Astrocyte (in vitro differentiated cells and primary cell): ENCODE measurements around the gene CALD1. TPM values are rescaled to one million over a fixed set of nuclear protein-coding genes. Genes with fewer than 3 reads are reported as not detected.

ENCODE experiments used
- DNase-seq: peaks from one replicate; pipeline ENCODE4 v3.0.0-alpha.2; 2010; ENCODE audit warnings: low read depth
- FAIRE-seq: peaks from 2 replicates; lab custom pipeline; 2011; peaks lifted over from hg19 to GRCh38; lab: Jason Lieb, UNC
- H2AFZ ChIP-seq: 2 replicates; pipeline ENCODE4 v1.6.0; 2012; ENCODE audit warnings: low read depth, low read length, inconsistent platforms
- H3K27ac ChIP-seq: 2 replicates; pipeline ENCODE4 v1.5.1; 2011; ENCODE audit warnings: low read depth, low read length, inconsistent platforms
- H3K27me3 ChIP-seq: 2 replicates; pipeline ENCODE4 v1.6.0; 2011; ENCODE audit warnings: low read length, inconsistent platforms; ENCODE audit not compliant: insufficient read depth
- H3K36me3 ChIP-seq: 2 replicates; pipeline ENCODE4 v1.5.1; 2011; ENCODE audit warnings: low read length, inconsistent platforms; ENCODE audit not compliant: insufficient read depth
- H3K4me1 ChIP-seq: 2 replicates; pipeline ENCODE4 v1.5.1; 2011; ENCODE audit warnings: low read length, inconsistent platforms; ENCODE audit not compliant: insufficient read depth
- H3K4me2 ChIP-seq: 2 replicates; pipeline ENCODE4 v1.6.0; 2012; ENCODE audit warnings: low read length, inconsistent platforms
- H3K4me3 ChIP-seq: 2 replicates; pipeline ENCODE4 v1.5.1; 2011; ENCODE audit warnings: low read depth, mild to moderate bottlenecking, low read length, inconsistent platforms; ENCODE audit not compliant: insufficient read depth
- H3K79me2 ChIP-seq: 2 replicates; pipeline ENCODE4 v1.6.0; 2012; ENCODE audit warnings: mild to moderate bottlenecking, low read length, inconsistent platforms; ENCODE audit not compliant: insufficient read depth
- H3K9ac ChIP-seq: 2 replicates; pipeline ENCODE4 v1.6.0; 2012; ENCODE audit warnings: mild to moderate bottlenecking, low read length, inconsistent platforms
- H3K9me3 ChIP-seq: 2 replicates; pipeline ENCODE4 v1.5.1; 2012; ENCODE audit warnings: low read depth, mild to moderate bottlenecking, low read length, inconsistent platforms; ENCODE audit not compliant: insufficient read depth
- H4K20me1 ChIP-seq: 2 replicates; pipeline ENCODE4 v1.6.0; 2012; ENCODE audit warnings: low read length, inconsistent platforms; ENCODE audit not compliant: insufficient read depth
- H3K27ac Mint-ChIP-seq: one replicate; pipeline ENCODE4 v1.8.0; 2021; ENCODE audit warnings: mild to moderate bottlenecking, mixed read lengths; ENCODE audit not compliant: unreplicated experiment
- H3K27me3 Mint-ChIP-seq: one replicate; pipeline ENCODE4 v1.8.0; 2021; ENCODE audit warnings: low read depth, mixed read lengths; ENCODE audit not compliant: unreplicated experiment
- H3K36me3 Mint-ChIP-seq: one replicate; pipeline ENCODE4 v1.8.0; 2021; ENCODE audit warnings: low read depth, mixed read lengths; ENCODE audit not compliant: unreplicated experiment
- H3K4me1 Mint-ChIP-seq: one replicate; pipeline ENCODE4 v1.8.0; 2021; ENCODE audit warnings: low read depth, mixed read lengths; ENCODE audit not compliant: unreplicated experiment
- H3K4me3 Mint-ChIP-seq: one replicate; pipeline ENCODE4 v1.8.0; 2021; ENCODE audit warnings: mild to moderate bottlenecking, moderate library complexity, mixed read lengths; ENCODE audit not compliant: unreplicated experiment
- H3K9me3 Mint-ChIP-seq: one replicate; pipeline ENCODE4 v1.8.0; 2021; ENCODE audit warnings: mild to moderate bottlenecking, mixed read lengths; ENCODE audit not compliant: unreplicated experiment
- CTCF ChIP-seq: IDR thresholded peaks from 2 replicates; pipeline ENCODE4 v1.5.1; 2011; ENCODE audit warnings: low read depth, mild to moderate bottlenecking, inconsistent platforms, low read length, moderate library complexity; ENCODE audit not compliant: insufficient read depth
- EZH2 ChIP-seq: IDR thresholded peaks from 2 replicates; pipeline ENCODE4 v1.6.1; 2012; ENCODE audit warnings: mild to moderate bottlenecking, low read length, inconsistent platforms; ENCODE audit not compliant: insufficient read depth
- total RNA-seq: library from RNA; stranded (reverse); gene quantifications from 2 replicates; pipeline ENCODE4 v1.2.1, GENCODE V29; 2021

CALD1 gene
- total RNA-seq, 1 donor from 2014 or later: 1,872 TPM

GRCh38 chr7:134847851-134848588, 68.6 kb downstream of the CALD1 start:
- Mint-ChIP-seq H3K27me3 (no peaks in the 10 kb centered on the region), H3K4me1 (peaks cover 78% of the 10 kb centered on the region), H3K9me3 (no peaks in the 10 kb centered on the region), H3K27ac (peak overlapping the region; percentile 75), H3K36me3 (peaks cover 46% of the 10 kb centered on the region), H3K4me3 (no peak overlapping the region)
- TF ChIP-seq EZH2 (no peak), CTCF (no peak)
- H3K27me3 ChIP-seq: no peaks in the 10 kb centered on the region
- no peak for FAIRE-seq
- H3K79me2 ChIP-seq: peaks cover 100% of the 10 kb centered on the region
- H3K4me2 ChIP-seq: no peak overlapping the region
- no peak overlapping the region for H3K9ac ChIP-seq
- no peaks in the 10 kb centered on the region for H3K9me3 ChIP-seq
- H3K4me1 ChIP-seq: peaks cover 8% of the 10 kb centered on the region
- H3K27ac ChIP-seq: peak overlapping the region; percentile 1
- no peak overlapping the region for H3K4me3 ChIP-seq
- H4K20me1 ChIP-seq: peaks cover 98% of the 10 kb centered on the region
- H2AFZ ChIP-seq: no peak overlapping the region
- DNase-seq: no peak
- H3K36me3 ChIP-seq: peaks cover 73% of the 10 kb centered on the region

GRCh38 chr7:134850066-134850465, 70.6 kb downstream of the CALD1 start:
- no peaks in the 10 kb centered on the region for H3K27me3 Mint-ChIP-seq
- H3K27ac ChIP-seq: no peak overlapping the region
- peaks cover 10% of the 10 kb centered on the region for H3K4me1 ChIP-seq
- no peak overlapping the region for H2AFZ ChIP-seq
- peaks cover 97% of the 10 kb centered on the region for H3K79me2 ChIP-seq
- DNase-seq (no peak), FAIRE-seq (no peak)
- no peak overlapping the region for H3K4me3 ChIP-seq
- peak overlapping the region; percentile 43 for H3K27ac Mint-ChIP-seq
- peaks cover 34% of the 10 kb centered on the region for H3K36me3 Mint-ChIP-seq
- H3K4me1 Mint-ChIP-seq: peaks cover 69% of the 10 kb centered on the region
- H3K9ac ChIP-seq: no peak overlapping the region
- H3K4me2 ChIP-seq: no peak overlapping the region
- no peaks in the 10 kb centered on the region for H3K9me3 Mint-ChIP-seq
- H3K36me3 ChIP-seq: peaks cover 60% of the 10 kb centered on the region
- H3K27me3 ChIP-seq: no peaks in the 10 kb centered on the region
- no peak for TF ChIP-seq CTCF
- TF ChIP-seq EZH2: no peak
- peaks cover 91% of the 10 kb centered on the region for H4K20me1 ChIP-seq
- H3K4me3 Mint-ChIP-seq: no peak overlapping the region
- H3K9me3 ChIP-seq: no peaks in the 10 kb centered on the region

- TF ChIP-seq EZH2 (no peak), CTCF (no peak)
Observed at GRCh38 chr7:134851141-134851540, 71.7 kb downstream of the CALD1 start.

More at GRCh38 chr7:134851141-134851540, 71.7 kb downstream of the CALD1 start:
- DNase-seq (no peak), FAIRE-seq (no peak)
- H3K9me3 Mint-ChIP-seq: no peaks in the 10 kb centered on the region
- H2AFZ ChIP-seq: no peak overlapping the region
- peaks cover 18% of the 10 kb centered on the region for H3K4me1 ChIP-seq
- H3K36me3 Mint-ChIP-seq: peaks cover 29% of the 10 kb centered on the region
- no peaks in the 10 kb centered on the region for H3K9me3 ChIP-seq
- peak overlapping the region; percentile 50 for H3K27ac Mint-ChIP-seq
- H3K4me2 ChIP-seq: no peak overlapping the region
- H3K79me2 ChIP-seq: peaks cover 97% of the 10 kb centered on the region
- H3K27me3 Mint-ChIP-seq: no peaks in the 10 kb centered on the region
- no peak overlapping the region for H3K4me3 Mint-ChIP-seq
- no peak overlapping the region for H3K9ac ChIP-seq
- H3K27me3 ChIP-seq: no peaks in the 10 kb centered on the region
- peaks cover 91% of the 10 kb centered on the region for H4K20me1 ChIP-seq
- H3K4me1 Mint-ChIP-seq: peaks cover 68% of the 10 kb centered on the region
- H3K36me3 ChIP-seq: peaks cover 51% of the 10 kb centered on the region
- H3K4me3 ChIP-seq: no peak overlapping the region
- no peak overlapping the region for H3K27ac ChIP-seq
